Memory B cell (primary cell): ENCODE results near the gene SH2D4B.

ENCODE experiments used
- ATAC-seq: fragments of 150-1000 bp; cut with Tn5 transposase; 2 replicates; pipeline ENCODE4 v1.10.0; 2021; ENCODE audit warnings: low read depth, mild to moderate bottlenecking, moderate library complexity
- DNase-seq, 2 donors: peaks; one replicate each; pipeline ENCODE4 v3.0.0; 2022; ENCODE audit warnings: low spot score in 2 of 2
- H3K27ac Mint-ChIP-seq: one replicate; pipeline ENCODE4 v1.8.0; 2022; ENCODE audit warnings: mild to moderate bottlenecking, moderate library complexity, mixed read lengths
- H3K27me3 Mint-ChIP-seq: one replicate; pipeline ENCODE4 v1.8.0; 2022; ENCODE audit warnings: mixed read lengths
- H3K36me3 Mint-ChIP-seq: one replicate; pipeline ENCODE4 v1.8.0; 2022; ENCODE audit warnings: mild to moderate bottlenecking, mixed read lengths
- H3K4me1 Mint-ChIP-seq: one replicate; pipeline ENCODE4 v1.8.0; 2022; ENCODE audit warnings: mixed read lengths
- H3K4me3 Mint-ChIP-seq: one replicate; pipeline ENCODE4 v1.8.0; 2022; ENCODE audit warnings: mild to moderate bottlenecking, moderate library complexity, mixed read lengths
- H3K9me3 Mint-ChIP-seq: one replicate; pipeline ENCODE4 v1.8.0; 2022; ENCODE audit warnings: mixed read lengths

SH2D4B gene

DNA sequence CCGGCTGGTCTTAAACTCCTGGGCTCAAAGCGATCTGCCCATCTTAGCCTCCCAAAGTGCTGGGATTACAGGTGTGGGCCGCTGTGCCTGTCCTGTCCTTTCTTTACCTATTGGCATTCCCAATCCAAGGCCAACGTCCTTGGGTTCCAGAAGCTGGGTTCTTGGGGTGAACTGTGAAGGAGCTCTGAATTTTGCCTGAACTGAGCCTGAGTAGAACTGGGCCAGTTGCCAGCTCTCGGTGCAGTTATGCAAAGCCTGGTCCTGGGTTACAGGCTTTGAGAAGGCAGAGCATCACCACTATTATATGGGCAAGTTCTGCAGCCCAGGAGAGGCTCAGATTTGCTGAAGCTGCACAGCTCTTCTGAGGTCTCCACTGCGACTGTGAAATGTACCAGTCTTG is 24.6 kb upstream of the SH2D4B start:
- Mint-ChIP-seq H3K4me3 (no peak overlapping the region), H3K4me1 (peaks cover 5% of the 10 kb centered on the region), H3K27ac (no peak overlapping the region), H3K9me3 (no peaks in the 10 kb centered on the region), H3K27me3 (no peaks in the 10 kb centered on the region), H3K36me3 (peaks cover 35% of the 10 kb centered on the region)
- ATAC-seq (no peak), DNase-seq (no peak)

DNA sequence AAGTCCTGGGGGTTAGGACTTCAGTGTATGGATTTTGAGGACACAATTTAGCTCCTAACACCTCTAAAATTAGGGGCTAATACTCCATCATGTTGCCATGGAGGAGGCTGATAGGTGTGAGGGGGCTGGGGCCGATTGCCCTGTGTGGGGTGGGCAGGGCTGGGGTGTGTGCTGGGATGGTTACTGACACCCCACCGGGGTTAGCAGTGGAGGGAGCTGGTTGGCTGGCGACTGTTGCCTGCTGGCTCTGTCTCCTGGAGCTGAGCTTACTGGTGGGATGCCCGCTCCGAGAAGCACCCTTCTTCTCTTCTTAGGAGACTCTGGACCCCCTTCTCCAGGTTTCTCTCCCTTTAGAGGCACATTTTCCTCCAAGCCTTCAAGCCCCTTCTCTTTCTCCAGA is 22.2 kb upstream of the SH2D4B start:
- no peak overlapping the region for H3K27ac Mint-ChIP-seq
- no peaks in the 10 kb centered on the region for H3K27me3 Mint-ChIP-seq
- peaks cover 33% of the 10 kb centered on the region for H3K36me3 Mint-ChIP-seq
- ATAC-seq (no peak), DNase-seq (no peak)
- H3K4me3 Mint-ChIP-seq = no peak overlapping the region
- H3K9me3 Mint-ChIP-seq = no peaks in the 10 kb centered on the region
- H3K4me1 Mint-ChIP-seq = peaks cover 12% of the 10 kb centered on the region

DNA sequence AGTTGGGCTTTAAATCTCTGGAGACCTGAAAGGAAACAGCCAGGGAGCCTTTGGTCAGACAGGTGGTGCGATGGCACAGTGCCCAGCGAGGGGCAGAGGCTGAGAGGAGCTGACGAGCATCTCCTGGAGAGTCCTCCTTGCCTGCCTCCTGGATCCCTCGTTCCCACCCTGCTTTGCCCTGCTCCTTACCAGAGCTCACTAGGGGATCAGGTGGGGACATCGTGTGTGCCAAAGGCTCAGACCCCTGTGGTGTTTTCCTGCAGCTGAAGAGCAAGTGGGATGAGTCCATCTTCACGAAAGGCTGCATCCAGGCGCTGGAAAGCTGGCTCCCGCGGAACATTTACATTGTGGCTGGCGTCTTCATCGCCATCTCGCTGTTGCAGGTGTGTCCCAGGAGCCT is 21.8 kb upstream of the SH2D4B start:
- DNase-seq (no peak), ATAC-seq (no peak)
- peaks cover 37% of the 10 kb centered on the region for H3K36me3 Mint-ChIP-seq
- peaks cover 16% of the 10 kb centered on the region for H3K4me1 Mint-ChIP-seq
- H3K27me3 Mint-ChIP-seq = no peaks in the 10 kb centered on the region
- no peaks in the 10 kb centered on the region for H3K9me3 Mint-ChIP-seq
- no peak overlapping the region for H3K4me3 Mint-ChIP-seq
- no peak overlapping the region for H3K27ac Mint-ChIP-seq

DNA sequence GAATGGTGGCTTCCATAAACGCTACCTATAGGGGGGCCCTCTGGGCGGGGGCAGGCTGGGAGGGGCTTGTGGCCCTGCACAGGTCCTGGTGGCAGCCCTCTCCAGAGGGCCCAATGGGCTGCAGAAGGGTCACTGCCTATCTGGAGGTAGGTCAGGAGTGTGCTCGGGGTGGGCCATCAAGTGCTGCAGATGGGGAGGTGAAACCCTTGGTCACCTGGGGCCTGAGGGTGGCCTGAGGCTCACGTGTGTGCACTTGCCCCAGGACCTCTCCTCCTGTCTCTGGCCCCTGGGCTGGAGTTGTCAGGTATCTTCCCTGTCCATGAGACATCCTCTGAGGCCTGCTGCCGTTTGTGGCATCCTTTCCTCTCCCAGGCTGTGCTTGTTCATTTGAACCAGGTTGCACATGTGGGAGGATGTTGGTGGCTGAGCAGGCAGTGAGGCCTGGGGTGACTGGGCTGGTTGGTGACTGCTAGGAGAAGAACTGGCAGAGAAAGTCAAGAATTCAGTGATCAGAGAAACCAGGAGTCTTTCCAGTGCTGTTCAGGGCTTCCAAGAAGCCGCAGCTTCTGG is 21.1 kb upstream of the SH2D4B start:
- peak overlapping the region; percentile 7 for H3K27ac Mint-ChIP-seq
- peaks cover 16% of the 10 kb centered on the region for H3K4me1 Mint-ChIP-seq
- H3K27me3 Mint-ChIP-seq = no peaks in the 10 kb centered on the region
- H3K36me3 Mint-ChIP-seq = peaks cover 36% of the 10 kb centered on the region
- no peaks in the 10 kb centered on the region for H3K9me3 Mint-ChIP-seq
- DNase-seq (no peak), ATAC-seq (no peak)
- no peak overlapping the region for H3K4me3 Mint-ChIP-seq

DNA sequence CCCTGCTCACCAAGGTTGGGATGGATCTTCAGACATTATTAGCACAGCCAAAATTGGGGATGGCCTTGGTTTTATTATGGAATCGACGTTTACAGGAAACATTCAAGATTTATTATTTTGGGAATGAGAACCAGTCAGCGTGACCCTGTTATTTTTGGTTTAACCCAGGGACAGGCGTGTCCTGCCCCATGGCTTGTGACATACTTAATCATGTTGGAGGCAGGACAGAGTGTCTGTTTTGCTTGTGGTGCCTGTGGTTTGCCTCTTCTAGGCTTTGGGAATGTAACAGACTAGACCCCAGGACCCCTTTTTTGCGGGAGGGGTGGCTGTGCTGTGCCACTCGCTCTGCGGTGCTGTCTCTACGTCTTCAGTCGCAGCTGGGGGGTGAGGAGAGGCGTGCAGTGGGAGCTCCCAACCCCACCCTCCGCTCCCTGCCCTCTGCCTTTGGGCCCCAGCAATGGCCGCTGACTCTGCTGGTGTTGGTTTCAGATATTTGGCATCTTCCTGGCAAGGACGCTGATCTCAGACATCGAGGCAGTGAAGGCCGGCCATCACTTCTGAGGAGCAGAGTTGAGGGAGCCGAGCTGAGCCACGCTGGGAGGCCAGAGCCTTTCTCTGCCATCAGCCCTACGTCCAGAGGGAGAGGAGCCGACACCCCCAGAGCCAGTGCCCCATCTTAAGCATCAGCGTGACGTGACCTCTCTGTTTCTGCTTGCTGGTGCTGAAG is 20.1 kb upstream of the SH2D4B start:
- peaks cover 16% of the 10 kb centered on the region for H3K4me1 Mint-ChIP-seq
- peaks cover 28% of the 10 kb centered on the region for H3K36me3 Mint-ChIP-seq
- no peak overlapping the region for H3K4me3 Mint-ChIP-seq
- peak overlapping the region; percentile 7 for H3K27ac Mint-ChIP-seq
- H3K9me3 Mint-ChIP-seq = no peaks in the 10 kb centered on the region
- no peaks in the 10 kb centered on the region for H3K27me3 Mint-ChIP-seq
- no peak for DNase-seq
- no peak for ATAC-seq

DNA sequence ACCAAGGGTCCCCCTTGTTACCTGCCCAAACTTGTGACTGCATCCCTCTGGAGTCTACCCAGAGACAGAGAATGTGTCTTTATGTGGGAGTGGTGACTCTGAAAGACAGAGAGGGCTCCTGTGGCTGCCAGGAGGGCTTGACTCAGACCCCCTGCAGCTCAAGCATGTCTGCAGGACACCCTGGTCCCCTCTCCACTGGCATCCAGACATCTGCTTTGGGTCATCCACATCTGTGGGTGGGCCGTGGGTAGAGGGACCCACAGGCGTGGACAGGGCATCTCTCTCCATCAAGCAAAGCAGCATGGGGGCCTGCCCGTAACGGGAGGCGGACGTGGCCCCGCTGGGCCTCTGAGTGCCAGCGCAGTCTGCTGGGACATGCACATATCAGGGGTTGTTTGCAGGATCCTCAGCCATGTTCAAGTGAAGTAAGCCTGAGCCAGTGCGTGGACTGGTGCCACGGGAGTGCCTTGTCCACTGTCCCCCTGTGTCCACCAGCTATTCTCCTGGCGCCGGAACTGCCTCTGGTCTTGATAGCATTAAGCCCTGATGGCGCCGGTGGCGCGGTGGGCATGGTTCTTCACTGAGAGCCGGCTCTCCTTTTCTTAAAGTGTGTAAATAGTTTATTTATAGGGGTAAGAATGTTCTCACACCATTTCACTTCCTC is 19.4 kb upstream of the SH2D4B start:
- DNase-seq (no peak), ATAC-seq (peak; percentile 45)
- Mint-ChIP-seq H3K36me3 (peaks cover 25% of the 10 kb centered on the region), H3K4me1 (peaks cover 19% of the 10 kb centered on the region), H3K4me3 (peak overlapping the region; percentile 33), H3K27me3 (no peaks in the 10 kb centered on the region), H3K9me3 (no peaks in the 10 kb centered on the region), H3K27ac (peak overlapping the region; percentile 12)

DNA sequence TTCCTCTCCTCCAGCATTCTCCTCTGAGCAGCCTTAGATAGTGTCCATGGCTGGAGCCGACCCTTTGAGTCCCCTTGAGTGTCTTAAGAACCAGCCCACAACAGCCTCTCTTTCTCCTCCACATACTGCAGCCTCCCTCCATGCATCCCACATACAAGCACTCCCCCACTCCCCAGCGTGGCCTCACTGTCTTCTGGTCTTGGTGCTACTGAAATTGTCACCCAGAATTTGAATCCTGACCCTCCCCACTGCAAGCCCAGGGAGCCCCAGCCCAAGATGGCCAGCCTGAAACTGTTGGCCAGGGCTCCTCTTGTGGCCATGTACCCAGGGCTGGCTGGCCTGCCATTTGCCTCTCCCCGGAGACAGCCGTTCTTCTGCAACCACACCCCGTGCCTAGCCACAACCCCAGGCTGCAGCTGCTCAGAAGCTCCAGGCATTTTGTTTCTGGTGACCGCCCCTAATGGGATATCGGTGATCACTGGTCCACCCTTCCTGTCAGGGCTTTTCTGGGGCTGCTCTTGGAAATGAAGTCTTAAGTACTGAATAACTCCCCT is 18.8 kb upstream of the SH2D4B start:
- Mint-ChIP-seq H3K27ac (peak overlapping the region; percentile 12), H3K9me3 (no peaks in the 10 kb centered on the region), H3K4me3 (peak overlapping the region; percentile 33), H3K27me3 (no peaks in the 10 kb centered on the region), H3K4me1 (peaks cover 19% of the 10 kb centered on the region), H3K36me3 (peaks cover 25% of the 10 kb centered on the region)
- DNase-seq = no peak
- ATAC-seq = no peak

DNA sequence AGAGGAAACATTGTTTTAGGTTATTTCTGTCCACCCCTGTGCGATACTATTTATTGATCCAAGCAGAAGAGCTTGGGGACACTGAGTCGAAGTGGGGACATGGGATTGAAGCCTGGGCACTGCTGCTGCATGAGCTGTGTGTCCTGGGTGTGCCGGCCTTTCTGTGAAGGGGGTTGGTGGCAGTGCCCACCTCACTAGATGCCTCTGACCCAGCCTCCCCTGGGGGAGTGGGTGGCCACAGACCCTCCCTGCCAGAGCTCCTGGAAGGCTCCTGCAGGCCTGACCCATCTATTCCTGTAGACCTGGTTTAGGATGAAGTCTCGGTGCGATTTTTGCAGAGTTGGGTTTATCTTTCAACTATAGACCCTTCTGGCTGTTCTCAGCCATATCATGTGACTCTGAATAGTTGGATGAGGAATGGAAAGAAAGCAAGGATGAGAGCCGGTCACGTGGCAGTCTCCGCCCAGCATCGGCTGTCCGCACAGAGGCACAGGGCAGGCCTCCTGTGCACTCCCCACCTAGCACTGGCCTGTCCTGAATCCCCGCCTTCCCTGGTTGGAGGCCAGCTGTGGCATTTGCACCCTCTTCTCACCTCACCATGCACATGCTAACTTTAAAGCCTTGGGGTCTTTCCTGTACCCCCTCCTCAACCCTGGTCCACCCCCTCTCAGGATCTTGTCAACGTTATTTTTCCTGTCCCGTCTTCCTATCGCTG is 17.6 kb upstream of the SH2D4B start:
- no peak overlapping the region for H3K4me3 Mint-ChIP-seq
- H3K27ac Mint-ChIP-seq = no peak overlapping the region

DNA sequence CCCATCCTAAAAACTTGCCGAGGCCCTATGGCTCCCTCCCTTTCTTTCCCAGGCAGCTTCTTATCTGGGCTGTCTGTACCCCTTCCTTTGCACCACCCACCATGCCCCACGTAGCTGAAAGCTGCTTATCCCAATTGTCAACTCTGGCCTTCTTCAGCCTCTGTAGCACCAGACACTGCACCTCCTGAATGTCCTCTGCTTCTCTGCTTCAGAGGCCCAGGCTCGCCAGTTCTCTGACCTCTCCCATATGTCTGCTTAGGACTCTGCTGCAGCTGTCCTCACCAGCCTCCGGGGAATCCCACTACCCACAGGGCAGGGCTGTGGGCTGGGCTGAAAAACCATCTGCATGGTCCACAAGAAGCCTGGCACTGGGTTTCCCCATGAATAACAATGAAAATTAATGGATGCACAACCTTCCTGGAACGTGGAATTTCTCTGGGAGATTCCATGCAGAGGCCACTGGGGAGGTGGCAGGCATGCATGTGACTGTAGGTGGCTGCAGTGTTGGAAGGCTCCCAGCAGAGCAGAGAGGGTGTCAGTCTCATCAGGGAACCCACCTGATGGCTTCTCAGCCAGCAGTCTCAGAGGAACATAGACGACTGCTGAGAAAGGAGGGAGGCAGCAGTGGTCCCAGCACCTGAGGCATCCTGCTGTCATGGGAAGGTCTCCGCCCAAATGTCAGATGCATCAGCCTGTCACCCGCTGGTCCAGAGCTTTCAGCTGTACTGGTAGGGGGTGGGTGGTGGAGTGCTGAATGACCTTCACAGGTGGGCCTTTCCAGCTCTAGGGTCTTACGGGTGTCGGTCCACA is 16.8 kb upstream of the SH2D4B start:
- no peak overlapping the region for H3K4me3 Mint-ChIP-seq
- H3K27me3 Mint-ChIP-seq = peaks cover under 1% of the 10 kb centered on the region
- no peak overlapping the region for H3K27ac Mint-ChIP-seq
- no peaks in the 10 kb centered on the region for H3K9me3 Mint-ChIP-seq
- H3K4me1 Mint-ChIP-seq = peaks cover 20% of the 10 kb centered on the region
- peaks cover 18% of the 10 kb centered on the region for H3K36me3 Mint-ChIP-seq
- ATAC-seq (no peak), DNase-seq (no peak)

More for the DNA sequence above, 17.6 kb upstream of the SH2D4B start:
- no peak for DNase-seq
- H3K9me3 Mint-ChIP-seq = no peaks in the 10 kb centered on the region
- no peak for ATAC-seq
- H3K27me3 Mint-ChIP-seq = no peaks in the 10 kb centered on the region
- H3K36me3 Mint-ChIP-seq = peaks cover 18% of the 10 kb centered on the region
- H3K4me1 Mint-ChIP-seq = peaks cover 19% of the 10 kb centered on the region

DNA sequence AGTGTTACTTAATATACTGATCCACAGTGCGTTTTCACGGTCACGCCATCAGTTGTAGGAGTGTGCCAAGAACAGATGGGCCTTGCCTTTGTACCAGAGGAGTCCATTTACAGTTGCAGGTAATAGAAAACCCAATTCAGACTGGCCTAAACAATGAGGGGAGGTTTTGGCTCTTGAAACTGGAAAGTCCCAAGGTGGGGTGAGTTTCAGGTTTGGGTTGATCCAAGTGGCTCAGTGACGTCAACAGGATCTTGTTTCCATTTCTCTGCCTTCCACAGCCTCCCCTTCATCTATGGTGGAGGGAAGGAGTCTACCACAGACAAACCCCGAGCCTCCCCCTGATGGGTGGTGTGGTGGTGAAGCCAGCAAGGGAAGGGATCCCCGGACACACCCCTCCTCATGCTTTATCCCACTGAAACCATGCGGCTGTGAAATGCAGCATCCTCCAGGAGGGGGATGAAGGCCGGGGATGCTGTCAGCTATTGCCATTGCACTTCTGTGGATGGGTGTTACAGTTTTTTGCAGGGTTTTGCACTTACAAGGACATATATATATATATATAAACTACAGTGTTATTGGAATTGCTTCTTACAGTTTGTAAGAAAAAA is 14.8 kb upstream of the SH2D4B start:
- DNase-seq = no peak
- Mint-ChIP-seq H3K27me3 (peaks cover 1% of the 10 kb centered on the region), H3K4me3 (no peak overlapping the region), H3K9me3 (no peaks in the 10 kb centered on the region), H3K36me3 (peaks cover 10% of the 10 kb centered on the region), H3K4me1 (peaks cover 19% of the 10 kb centered on the region), H3K27ac (no peak overlapping the region)
- no peak for ATAC-seq

DNA sequence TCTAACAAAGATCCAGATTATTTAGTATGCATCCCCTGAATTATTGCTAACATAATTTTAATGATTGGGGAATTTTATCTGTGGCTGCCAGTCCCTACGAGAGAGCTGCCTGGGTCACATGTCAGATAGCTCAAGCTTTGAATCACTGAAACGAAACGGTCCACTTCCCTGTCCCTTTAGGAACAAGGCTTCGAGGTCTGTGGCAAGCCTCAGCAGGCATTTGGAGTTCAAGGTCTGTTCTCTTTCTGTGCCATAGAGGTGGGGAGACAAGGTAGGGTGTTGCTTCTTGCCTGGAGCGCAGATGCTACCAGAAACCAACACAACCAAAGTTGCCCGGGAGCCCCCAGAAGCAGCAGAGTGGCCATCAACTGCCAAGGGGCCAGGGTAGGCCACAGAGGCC is 13.9 kb upstream of the SH2D4B start:
- Mint-ChIP-seq H3K9me3 (no peaks in the 10 kb centered on the region), H3K36me3 (peaks cover 8% of the 10 kb centered on the region), H3K27ac (no peak overlapping the region), H3K4me1 (peaks cover 14% of the 10 kb centered on the region), H3K27me3 (peaks cover 1% of the 10 kb centered on the region), H3K4me3 (no peak overlapping the region)
- no peak for ATAC-seq
- no peak for DNase-seq

DNA sequence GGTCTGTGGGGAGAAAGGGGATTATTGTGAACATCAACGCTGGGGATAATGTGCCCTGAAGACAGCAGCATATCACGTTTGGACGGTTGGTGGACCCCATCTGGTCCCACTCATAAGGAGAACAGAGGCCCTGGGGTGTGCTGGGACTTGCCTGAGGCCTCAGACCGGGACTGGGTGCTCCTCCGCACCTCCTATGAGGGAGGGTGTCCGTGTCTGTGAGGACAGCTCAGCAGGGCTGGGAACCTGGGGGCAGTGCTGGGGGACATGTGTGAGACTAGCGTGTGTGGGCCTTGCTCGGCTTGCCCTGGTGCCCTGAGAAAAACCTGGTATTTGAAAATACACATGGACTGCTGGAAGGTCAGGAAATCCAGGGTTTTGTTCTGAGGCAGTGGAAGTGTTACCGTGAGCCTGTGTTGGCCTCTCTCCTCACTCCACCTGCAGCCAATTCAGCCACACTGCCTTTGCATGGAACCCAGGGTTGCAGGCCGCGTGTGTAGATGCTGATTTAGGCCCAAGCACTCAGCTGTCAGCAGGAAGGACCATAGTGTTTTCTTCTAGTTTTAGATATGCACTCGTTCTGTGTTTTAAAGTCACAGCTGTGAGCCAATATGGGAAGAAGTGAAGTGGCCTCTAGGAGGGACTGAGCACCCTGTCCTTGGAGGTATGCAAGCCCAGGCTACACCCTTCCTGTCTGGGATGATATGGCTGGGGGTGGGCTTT is 13.4 kb upstream of the SH2D4B start:
- Mint-ChIP-seq H3K36me3 (peaks cover 7% of the 10 kb centered on the region), H3K4me1 (peaks cover 12% of the 10 kb centered on the region), H3K4me3 (no peak overlapping the region), H3K27me3 (peaks cover 1% of the 10 kb centered on the region), H3K27ac (no peak overlapping the region), H3K9me3 (no peaks in the 10 kb centered on the region)
- no peak for ATAC-seq
- no peak for DNase-seq
